Endothelial cell of umbilical vein (primary cell): Measurements from ENCODE around the gene IPO11. TPM values are rescaled to one million over a fixed set of nuclear protein-coding genes. Genes with fewer than 3 reads are reported as not detected.
"Not testable (repeated sequence)": the region's sequence is repeated elsewhere in the genome, so short reads cannot be mapped to it uniquely, and the experiment has no call there.

ENCODE experiments used
- BruUV-seq: library from RNA; stranded (reverse); fragments of 400-500 nt; replicated peaks from 2 replicates; lab custom pipeline; 2021; lab: Mats Ljungman, UMichigan
- CTCF ChIA-PET: fragments of 300-600, 350-600 bp; sonication (Branson Sonifier 250); formaldehyde crosslinking; loops from one replicate; lab custom pipeline; 2021; ENCODE audit warnings: antibody characterized with exemption, inconsistent platforms; lab: Charles Lee
- POLR2A ChIA-PET: fragments of 300-600, 350-600 bp; sonication (Branson Sonifier 250); formaldehyde crosslinking; loops from one replicate; lab custom pipeline; 2021; ENCODE audit warnings: antibody characterized with exemption, inconsistent platforms; lab: Charles Lee
- DNase-seq: peaks from one replicate; pipeline ENCODE4 v3.0.0-alpha.2; 2011; ENCODE audit warnings: low read depth, low spot score
- FAIRE-seq: peaks from 2 replicates; lab custom pipeline; 2011; peaks lifted over from hg19 to GRCh38; lab: Jason Lieb, UNC
- H2AFZ ChIP-seq: 2 replicates; pipeline ENCODE4 v1.6.0; 2012; ENCODE audit warnings: low read depth, low read length, control low read depth, inconsistent platforms
- H3K27ac ChIP-seq: 2 replicates; pipeline ENCODE4 v1.5.1; 2011; ENCODE audit warnings: low read depth, mild to moderate bottlenecking, control low read depth, low read length, moderate library complexity; ENCODE audit not compliant: insufficient read depth
- H3K27me3 ChIP-seq, 2 experiments: 2 replicates each; pipeline versions ENCODE4 v1.6.0 to v1.6.1; 2011; ENCODE audit warnings: low read length in 2 of 2, mixed read lengths in 1 of 2; ENCODE audit not compliant: control insufficient read depth in 2 of 2, insufficient read depth in 2 of 2
- H3K36me3 ChIP-seq, 2 experiments: 2 replicates in 1 of 2; 3 replicates in 1 of 2; pipeline ENCODE4 v1.5.1; 2011; ENCODE audit warnings: low read length in 2 of 2, mild to moderate bottlenecking in 1 of 2, moderate library complexity in 1 of 2; ENCODE audit not compliant: control insufficient read depth in 2 of 2, insufficient read depth in 2 of 2; ENCODE audit errors: extremely low read depth in 1 of 2
- H3K4me1 ChIP-seq: 3 replicates; pipeline ENCODE4 v1.5.1; 2011; ENCODE audit warnings: mild to moderate bottlenecking, low read length; ENCODE audit not compliant: control insufficient read depth, insufficient read depth; ENCODE audit errors: extremely low read depth
- H3K4me2 ChIP-seq: 2 replicates; pipeline ENCODE4 v1.6.1; 2011; ENCODE audit warnings: low read length, control low read depth, mixed read lengths; ENCODE audit not compliant: insufficient read depth
- H3K4me3 ChIP-seq, 3 experiments: fragments of 200-600 bp in 1 of 3; sonication (generic), shearing (Covaris generic) in 1 of 3; replicated peaks in 1 of 3; 2 replicates each; pipeline ENCODE4 v1.5.1; 2011 to 2016; ENCODE audit warnings: control low read depth in 3 of 3, low read length in 3 of 3, mild to moderate bottlenecking in 2 of 3, inconsistent platforms in 1 of 3, low read depth in 1 of 3, moderate library complexity in 1 of 3; ENCODE audit not compliant: insufficient read depth in 1 of 3
- H3K79me2 ChIP-seq: 2 replicates; pipeline ENCODE4 v1.6.0; 2012; ENCODE audit warnings: low read length, inconsistent platforms; ENCODE audit not compliant: control insufficient read depth, insufficient read depth
- H3K9ac ChIP-seq: replicated peaks from 2 replicates; pipeline ENCODE3; 2011; ENCODE audit warnings: low read length, control low read depth; ENCODE audit not compliant: insufficient read depth; ENCODE audit errors: extremely low read depth
- H3K9me1 ChIP-seq: replicated peaks from 3 replicates; pipeline ENCODE4 v1.6.0; 2011; ENCODE audit warnings: mild to moderate bottlenecking, low read length; ENCODE audit not compliant: control insufficient read depth, insufficient read depth; ENCODE audit errors: extremely low read depth
- H3K9me3 ChIP-seq: replicated peaks from 2 replicates; pipeline ENCODE4 v1.5.1; 2012; ENCODE audit warnings: low read length, inconsistent platforms; ENCODE audit not compliant: control insufficient read depth, insufficient read depth
- H4K20me1 ChIP-seq: replicated peaks from 2 replicates; pipeline ENCODE3; 2011; ENCODE audit warnings: mild to moderate bottlenecking, low read length; ENCODE audit not compliant: control insufficient read depth, insufficient read depth; ENCODE audit errors: extremely low read depth
- CTCF ChIP-seq, 2 donors: IDR thresholded peaks; 1 replicate in 1 of 2; 2 replicates in 1 of 2; pipeline ENCODE4 v1.5.1; 2011; ENCODE audit warnings: low read length in 2 of 2, mild to moderate bottlenecking in 2 of 2, moderate library complexity in 2 of 2, control low read depth in 1 of 2, inconsistent platforms in 1 of 2, low read depth in 1 of 2; ENCODE audit not compliant: insufficient read depth in 1 of 2; ENCODE audit errors: extremely low read depth in 1 of 2
- EZH2 ChIP-seq: IDR thresholded peaks from 2 replicates; pipeline ENCODE4 v1.6.1; 2012; ENCODE audit warnings: borderline replicate concordance, low read depth, mild to moderate bottlenecking, moderate library complexity, low read length, inconsistent platforms; ENCODE audit not compliant: severe bottlenecking
- FOS ChIP-seq: IDR thresholded peaks from 2 replicates; pipeline ENCODE4 v1.6.1; 2011; ENCODE audit warnings: mild to moderate bottlenecking, low read length, moderate library complexity, borderline replicate concordance; ENCODE audit not compliant: insufficient read depth
- GATA2 ChIP-seq: IDR thresholded peaks from 2 replicates; pipeline ENCODE4 v1.7.0; 2011; ENCODE audit warnings: low read depth, mild to moderate bottlenecking, moderate library complexity, mixed read lengths, low read length; ENCODE audit not compliant: insufficient read length, insufficient read depth
- JUN ChIP-seq: IDR thresholded peaks from 2 replicates; pipeline ENCODE4 v1.6.1; 2011; ENCODE audit warnings: borderline replicate concordance, low read depth; ENCODE audit not compliant: insufficient read length, insufficient read depth
- MYC ChIP-seq: IDR thresholded peaks from one replicate; pipeline ENCODE4 v1.6.1; 2011; ENCODE audit warnings: mild to moderate bottlenecking, low read depth, low read length
- POLR2A ChIP-seq: IDR thresholded peaks from 2 replicates; pipeline ENCODE4 v1.6.1; 2012; ENCODE audit warnings: low read depth, mild to moderate bottlenecking, control low read depth, low read length
- POLR2AphosphoS5 ChIP-seq: IDR thresholded peaks from 2 replicates; pipeline ENCODE4 v1.6.1; 2012; ENCODE audit warnings: low read depth, mild to moderate bottlenecking, control low read depth, low read length, moderate library complexity; ENCODE audit not compliant: insufficient read depth
- dilution Hi-C: fragments of 300-500 bp; cut with MboI; formaldehyde crosslinking; loops from one replicate; pipeline ENCODE4 v1.15.0; 2019; ENCODE audit warnings: low sequenced_read_pairs; ENCODE audit not compliant: extremely low pct_ligation_motif_present
- intact Hi-C: fragments of 100-400 bp; cut with micrococcal nuclease; formaldehyde crosslinking; loops from one replicate; pipeline ENCODE4 v1.10.0; 2022
- polyA plus RNA-seq, 4 experiments: library from polyadenylated mRNA; depleted of rRNA in 3 of 4; stranded (reverse) in 3 of 4; unstranded in 1 of 4; fragments of >200 nt; gene quantifications; 2 replicates each; pipeline versions ENCODE4 v1.2.1 to v1.2.3, GENCODE V29; 2011 to 2012; ENCODE audit warnings: missing spikeins in 1 of 4
- total RNA-seq: library from RNA; stranded (reverse); gene quantifications from 2 replicates; pipeline ENCODE4 v1.2.3, GENCODE V29; 2021
- TF ChIP-seq, protein P1 (sequence below): IDR thresholded peaks from 2 replicates; pipeline ENCODE4 v1.6.1; 2011; ENCODE audit not compliant: insufficient read depth, insufficient read length

Gene IPO11
- total and polyA plus RNA-seq, 2 donors (not counting 3 experiments of a cell fraction or from before 2014, with no cell fraction given) = 38.5 to 80.9 TPM

DNA sequence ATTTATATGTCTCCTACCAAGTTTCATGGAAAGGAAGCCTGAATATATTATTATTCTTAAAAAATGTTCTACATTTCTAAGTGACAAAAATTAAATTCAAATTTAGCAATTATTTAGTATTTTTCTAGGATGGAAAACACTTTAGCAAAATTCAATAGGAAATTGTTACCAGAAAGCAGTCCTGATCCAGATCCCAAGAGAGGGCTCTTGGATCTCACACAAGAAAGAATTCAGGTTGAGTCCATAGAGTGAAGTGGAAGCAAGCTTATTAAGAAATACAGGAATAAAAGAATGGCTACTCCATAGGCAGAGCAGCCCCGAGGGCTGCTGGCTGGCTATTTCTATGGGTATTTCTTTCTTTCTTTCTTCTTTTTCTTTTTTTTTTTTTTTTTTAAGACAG, 210.7 kb downstream of the IPO11 start:
- H3K4me1 ChIP-seq = no peaks in the 10 kb centered on the region
- peaks cover 4 to 7% of the 10 kb centered on the region in 2 experiments for H3K36me3 ChIP-seq
- no peaks in the 10 kb centered on the region for H3K27me3 ChIP-seq
- H3K9ac ChIP-seq = no peak overlapping the region
- CTCF ChIA-PET = interaction anchor here (1.2 kb wide), 1 partner anchor 10 kb away, joined by 4 read pairs; no protein-coding TSS in a partner anchor
- peaks cover 2% of the 10 kb centered on the region for H3K79me2 ChIP-seq
- H3K9me3 ChIP-seq = no peaks in the 10 kb centered on the region
- TF ChIP-seq, protein P1, sequence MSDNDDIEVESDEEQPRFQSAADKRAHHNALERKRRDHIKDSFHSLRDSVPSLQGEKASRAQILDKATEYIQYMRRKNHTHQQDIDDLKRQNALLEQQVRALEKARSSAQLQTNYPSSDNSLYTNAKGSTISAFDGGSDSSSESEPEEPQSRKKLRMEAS = no peak
- TF ChIP-seq CTCF (IDR thresholded peaks at IDR 0.05; ENCODE audit: extremely low read depth in 1 of 2, insufficient read depth in 1 of 2, low read depth in 1 of 2, low read length in 2 of 2) (no peak), EZH2 (no peak), POLR2AphosphoS5 (no peak), FOS (no peak), POLR2A (no peak), GATA2 (no peak), MYC (no peak), JUN (no peak)
- BruUV-seq = no TSS peak
- H2AFZ ChIP-seq = no peak overlapping the region
- no peak overlapping the region for H3K4me3 ChIP-seq
- H3K9me1 ChIP-seq = no peaks in the 10 kb centered on the region
- FAIRE-seq = no peak
- DNase-seq = no peak
- intact Hi-C loops (no loop called here), dilution Hi-C loops (no loop called here)
- H4K20me1 ChIP-seq = no peaks in the 10 kb centered on the region
- H3K4me2 ChIP-seq = no peak overlapping the region
- no peak overlapping the region for H3K27ac ChIP-seq
- POLR2A ChIA-PET = no interaction called here

GRCh38 chr5:62624436-62624835, 211.9 kb downstream of the IPO11 start:
- dilution Hi-C loops, FAIRE-seq, intact Hi-C loops: not testable (repeated sequence)

More at GRCh38 chr5:62624436-62624835, 211.9 kb downstream of the IPO11 start:
- H3K79me2 ChIP-seq, H3K4me1 ChIP-seq, POLR2A ChIA-PET, H3K36me3 ChIP-seq, H2AFZ ChIP-seq, H3K9ac ChIP-seq, H3K9me3 ChIP-seq, H3K27ac ChIP-seq, H3K4me2 ChIP-seq, H3K4me3 ChIP-seq, H4K20me1 ChIP-seq, H3K9me1 ChIP-seq, BruUV-seq, H3K27me3 ChIP-seq, DNase-seq: not testable (repeated sequence)
- CTCF ChIA-PET = interaction anchor here (0.6 kb wide), 1 partner anchor 9 kb away, joined by 3 read pairs; no protein-coding TSS in a partner anchor
